ENCODE measurements around the gene ARHGAP26. TPM values are rescaled to one million over a fixed set of nuclear protein-coding genes. Genes with fewer than 3 reads are reported as not detected.

Gene ARHGAP26
- total RNA-seq, 1 experiment from 2014 or later: 79.8 TPM

DNA sequence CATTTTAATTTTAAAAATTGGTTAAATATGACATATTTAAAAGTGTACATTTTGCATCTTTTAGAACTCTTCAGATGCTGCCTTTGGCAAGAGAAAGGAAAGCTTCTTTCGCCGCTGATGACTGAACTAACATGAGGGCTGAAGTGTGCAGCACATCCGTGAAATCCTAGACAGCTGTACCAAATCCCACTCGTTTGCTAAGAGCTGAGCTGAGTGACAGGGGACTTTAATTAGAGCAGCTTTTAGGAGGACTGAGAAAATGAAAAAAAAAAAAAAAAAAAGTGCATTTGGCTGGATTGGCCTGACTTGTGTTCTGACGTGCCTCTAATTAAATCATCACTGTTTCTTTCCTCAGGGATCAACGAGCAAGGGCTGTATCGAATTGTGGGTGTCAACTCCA is 271.3 kb downstream of the ARHGAP26 start:
- no peak overlapping the region for H3K4me3 Mint-ChIP-seq (ENCODE audit: unreplicated experiment)
- no peaks in the 10 kb centered on the region for H3K27me3 Mint-ChIP-seq (ENCODE audit: insufficient read depth, unreplicated experiment)
- H3K4me3 ChIP-seq (ENCODE audit: low read depth, low read length): no peak overlapping the region
- no peaks in the 10 kb centered on the region for H3K36me3 ChIP-seq (ENCODE audit: control insufficient read depth, insufficient read depth, low read length)
- H3K4me1 Mint-ChIP-seq (ENCODE audit: low read depth, unreplicated experiment): no peaks in the 10 kb centered on the region
- H3K36me3 Mint-ChIP-seq (ENCODE audit: insufficient read depth, unreplicated experiment): peaks cover 57% of the 10 kb centered on the region
- H3K9me3 ChIP-seq: no peaks in the 10 kb centered on the region
- H3K4me1 ChIP-seq: no peaks in the 10 kb centered on the region
- ChIA-PET POLR2A (no interaction called here), CTCF (no interaction called here)
- intact Hi-C loops (cut with micrococcal nuclease; ENCODE audit: unreplicated experiment): no loop called here
- H3K27me3 ChIP-seq (replicated peaks; ENCODE audit: control insufficient read depth, insufficient read depth, low read length): no peaks in the 10 kb centered on the region
- no TSS peak for BruUV-seq (replicated peaks)
- DNase-seq: no peak
- TF ChIP-seq, protein P1, sequence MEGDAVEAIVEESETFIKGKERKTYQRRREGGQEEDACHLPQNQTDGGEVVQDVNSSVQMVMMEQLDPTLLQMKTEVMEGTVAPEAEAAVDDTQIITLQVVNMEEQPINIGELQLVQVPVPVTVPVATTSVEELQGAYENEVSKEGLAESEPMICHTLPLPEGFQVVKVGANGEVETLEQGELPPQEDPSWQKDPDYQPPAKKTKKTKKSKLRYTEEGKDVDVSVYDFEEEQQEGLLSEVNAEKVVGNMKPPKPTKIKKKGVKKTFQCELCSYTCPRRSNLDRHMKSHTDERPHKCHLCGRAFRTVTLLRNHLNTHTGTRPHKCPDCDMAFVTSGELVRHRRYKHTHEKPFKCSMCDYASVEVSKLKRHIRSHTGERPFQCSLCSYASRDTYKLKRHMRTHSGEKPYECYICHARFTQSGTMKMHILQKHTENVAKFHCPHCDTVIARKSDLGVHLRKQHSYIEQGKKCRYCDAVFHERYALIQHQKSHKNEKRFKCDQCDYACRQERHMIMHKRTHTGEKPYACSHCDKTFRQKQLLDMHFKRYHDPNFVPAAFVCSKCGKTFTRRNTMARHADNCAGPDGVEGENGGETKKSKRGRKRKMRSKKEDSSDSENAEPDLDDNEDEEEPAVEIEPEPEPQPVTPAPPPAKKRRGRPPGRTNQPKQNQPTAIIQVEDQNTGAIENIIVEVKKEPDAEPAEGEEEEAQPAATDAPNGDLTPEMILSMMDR (IDR thresholded peaks at IDR 0.05; ENCODE audit: insufficient read depth in 1 of 2, low read depth in 1 of 2, low read length in 1 of 2, severe bottlenecking in 1 of 2, unreplicated experiment in 1 of 2): no peak
- H3K27ac Mint-ChIP-seq (ENCODE audit: unreplicated experiment): no peak overlapping the region
- H3K9me3 Mint-ChIP-seq (ENCODE audit: unreplicated experiment): no peaks in the 10 kb centered on the region

DNA sequence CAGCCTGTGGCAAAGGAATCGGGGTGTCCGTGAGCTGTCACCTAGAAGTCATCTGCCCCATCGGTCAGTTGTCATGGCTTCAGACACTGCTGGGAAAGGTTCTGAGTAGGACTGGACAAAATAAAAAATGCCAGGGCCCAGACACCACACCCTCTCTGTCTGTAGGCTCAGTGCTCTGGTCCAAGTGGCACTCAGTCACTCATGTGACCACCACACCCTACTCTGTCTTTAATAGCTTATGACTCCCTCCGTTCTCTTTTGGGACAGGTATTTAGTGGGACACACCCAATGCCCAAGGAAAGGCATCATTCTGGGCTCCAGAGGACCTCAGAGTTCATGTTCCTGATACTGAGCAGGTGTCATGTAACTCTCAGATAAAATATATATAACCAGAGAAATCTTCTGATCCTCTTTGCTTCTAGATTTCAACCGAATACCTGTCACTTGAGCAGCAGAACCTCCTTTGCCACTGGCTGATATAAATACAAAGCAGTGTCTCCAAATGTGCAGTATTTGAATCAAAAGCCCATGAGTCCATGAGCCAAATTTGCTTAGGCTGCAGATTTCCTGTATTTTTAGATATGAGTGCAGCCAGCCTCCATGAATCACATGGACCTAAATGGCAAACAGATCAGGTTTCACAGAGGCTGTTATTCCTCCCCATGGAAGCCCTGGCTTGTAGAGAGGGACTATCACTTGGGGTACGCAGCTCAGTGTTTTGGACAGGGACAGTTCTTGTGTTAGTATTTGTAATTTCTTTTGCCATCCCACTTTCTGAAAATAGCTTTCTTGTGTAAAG is 272.0 kb downstream of the ARHGAP26 start:
- no peaks in the 10 kb centered on the region for H3K4me1 ChIP-seq
- intact Hi-C loops (cut with micrococcal nuclease; ENCODE audit: unreplicated experiment): no loop called here
- Mint-ChIP-seq H3K27me3 (ENCODE audit: insufficient read depth, unreplicated experiment) (no peaks in the 10 kb centered on the region), H3K36me3 (ENCODE audit: insufficient read depth, unreplicated experiment) (peaks cover 55% of the 10 kb centered on the region), H3K9me3 (ENCODE audit: unreplicated experiment) (no peaks in the 10 kb centered on the region), H3K27ac (ENCODE audit: unreplicated experiment) (no peak overlapping the region), H3K4me1 (ENCODE audit: low read depth, unreplicated experiment) (no peaks in the 10 kb centered on the region), H3K4me3 (ENCODE audit: unreplicated experiment) (no peak overlapping the region)
- no peaks in the 10 kb centered on the region for H3K9me3 ChIP-seq
- H3K36me3 ChIP-seq (ENCODE audit: control insufficient read depth, insufficient read depth, low read length): no peaks in the 10 kb centered on the region
- no peak for DNase-seq
- no TSS peak for BruUV-seq (replicated peaks)
- no peaks in the 10 kb centered on the region for H3K27me3 ChIP-seq (replicated peaks; ENCODE audit: control insufficient read depth, insufficient read depth, low read length)
- POLR2A ChIA-PET: no interaction called here
- CTCF ChIA-PET: no interaction called here
- no peak overlapping the region for H3K4me3 ChIP-seq (ENCODE audit: low read depth, low read length)
- TF ChIP-seq, protein P1 (IDR thresholded peaks at IDR 0.05; ENCODE audit: insufficient read depth in 1 of 2, low read depth in 1 of 2, low read length in 1 of 2, severe bottlenecking in 1 of 2, unreplicated experiment in 1 of 2): no peak

DNA sequence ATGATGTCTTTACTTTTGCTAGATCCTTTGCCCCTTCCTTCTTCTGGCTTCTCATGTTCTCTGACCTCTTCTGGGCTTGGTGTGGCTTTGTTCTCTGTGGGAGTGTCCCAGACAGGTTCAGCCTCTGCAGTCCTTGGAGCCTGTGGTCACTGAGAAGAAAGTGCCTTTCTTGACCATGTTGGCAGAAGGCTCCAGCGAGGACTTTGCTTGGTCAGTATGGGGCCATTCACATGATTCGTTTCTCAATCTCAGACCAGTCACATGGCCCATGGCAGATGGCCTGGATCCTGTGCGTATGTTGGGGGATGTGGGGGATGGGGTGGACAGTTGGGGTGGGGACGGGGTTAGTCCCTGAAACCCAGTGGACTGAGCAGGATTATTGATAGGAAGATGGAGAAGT is 274.1 kb downstream of the ARHGAP26 start:
- intact Hi-C loops (cut with micrococcal nuclease; ENCODE audit: unreplicated experiment): no loop called here
- Mint-ChIP-seq H3K9me3 (ENCODE audit: unreplicated experiment) (no peaks in the 10 kb centered on the region), H3K36me3 (ENCODE audit: insufficient read depth, unreplicated experiment) (peaks cover 58% of the 10 kb centered on the region), H3K4me1 (ENCODE audit: low read depth, unreplicated experiment) (no peaks in the 10 kb centered on the region), H3K27me3 (ENCODE audit: insufficient read depth, unreplicated experiment) (no peaks in the 10 kb centered on the region), H3K27ac (ENCODE audit: unreplicated experiment) (no peak overlapping the region), H3K4me3 (ENCODE audit: unreplicated experiment) (no peak overlapping the region)
- Histone ChIP-seq H3K36me3 (ENCODE audit: control insufficient read depth, insufficient read depth, low read length) (no peaks in the 10 kb centered on the region), H3K4me1 (no peaks in the 10 kb centered on the region), H3K9me3 (no peaks in the 10 kb centered on the region), H3K27me3 (replicated peaks; ENCODE audit: control insufficient read depth, insufficient read depth, low read length) (no peaks in the 10 kb centered on the region), H3K4me3 (ENCODE audit: low read depth, low read length) (no peak overlapping the region)
- ChIA-PET CTCF (no interaction called here), POLR2A (no interaction called here)
- TF ChIP-seq, protein P1 (IDR thresholded peaks at IDR 0.05; ENCODE audit: insufficient read depth in 1 of 2, low read depth in 1 of 2, low read length in 1 of 2, severe bottlenecking in 1 of 2, unreplicated experiment in 1 of 2): no peak
- DNase-seq: no peak
- no TSS peak for BruUV-seq (replicated peaks)
